ENCODE data around the gene NFATC2. TPM values are rescaled to one million over a fixed set of nuclear protein-coding genes. Genes with fewer than 3 reads are reported as not detected.

The NFATC2 gene
- total RNA-seq, 4 donors from 2014 or later = 4.4 to 38.0 (median 13.6) TPM

DNA sequence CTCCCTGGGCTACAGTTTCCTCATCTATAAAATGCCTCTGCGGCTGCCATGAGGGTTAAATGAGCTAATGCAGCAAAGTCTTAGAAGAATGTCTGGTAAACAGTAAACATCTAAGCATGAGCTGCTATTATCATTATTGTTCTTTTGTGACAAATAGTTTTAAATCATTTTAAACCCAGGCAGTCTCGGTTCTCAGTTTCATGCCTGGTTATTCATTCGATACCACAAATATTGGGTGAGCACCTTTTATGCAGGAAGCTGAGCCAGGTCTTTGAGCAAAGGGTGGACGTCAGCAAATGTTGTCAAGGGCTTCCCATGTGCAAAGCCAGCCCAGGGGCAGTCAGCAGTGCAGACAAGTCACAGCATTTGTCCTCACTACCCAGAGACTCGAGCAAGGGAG, 128.7 kb downstream of the NFATC2 start:
- Histone ChIP-seq H3K36me3 (peaks cover 0 to 5% (median 0%) of the 10 kb centered on the region in 3 donors), H3K27ac (peak overlapping the region in 3 of 4 donors; percentile 27 to 77 (median 62)), H3K4me1 (peaks cover 0 to 40% (median 19%) of the 10 kb centered on the region in 4 donors), H3K9me3 (no peaks in the 10 kb centered on the region), H3K27me3 (no peaks in the 10 kb centered on the region), H3K4me3 (no peak overlapping the region)
- no peak for DNase-seq
- no peak for TF ChIP-seq POLR2A (IDR thresholded peaks at IDR 0.05)
- TF ChIP-seq, protein P1, sequence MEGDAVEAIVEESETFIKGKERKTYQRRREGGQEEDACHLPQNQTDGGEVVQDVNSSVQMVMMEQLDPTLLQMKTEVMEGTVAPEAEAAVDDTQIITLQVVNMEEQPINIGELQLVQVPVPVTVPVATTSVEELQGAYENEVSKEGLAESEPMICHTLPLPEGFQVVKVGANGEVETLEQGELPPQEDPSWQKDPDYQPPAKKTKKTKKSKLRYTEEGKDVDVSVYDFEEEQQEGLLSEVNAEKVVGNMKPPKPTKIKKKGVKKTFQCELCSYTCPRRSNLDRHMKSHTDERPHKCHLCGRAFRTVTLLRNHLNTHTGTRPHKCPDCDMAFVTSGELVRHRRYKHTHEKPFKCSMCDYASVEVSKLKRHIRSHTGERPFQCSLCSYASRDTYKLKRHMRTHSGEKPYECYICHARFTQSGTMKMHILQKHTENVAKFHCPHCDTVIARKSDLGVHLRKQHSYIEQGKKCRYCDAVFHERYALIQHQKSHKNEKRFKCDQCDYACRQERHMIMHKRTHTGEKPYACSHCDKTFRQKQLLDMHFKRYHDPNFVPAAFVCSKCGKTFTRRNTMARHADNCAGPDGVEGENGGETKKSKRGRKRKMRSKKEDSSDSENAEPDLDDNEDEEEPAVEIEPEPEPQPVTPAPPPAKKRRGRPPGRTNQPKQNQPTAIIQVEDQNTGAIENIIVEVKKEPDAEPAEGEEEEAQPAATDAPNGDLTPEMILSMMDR (IDR thresholded peaks at IDR 0.05) = no peak

DNA sequence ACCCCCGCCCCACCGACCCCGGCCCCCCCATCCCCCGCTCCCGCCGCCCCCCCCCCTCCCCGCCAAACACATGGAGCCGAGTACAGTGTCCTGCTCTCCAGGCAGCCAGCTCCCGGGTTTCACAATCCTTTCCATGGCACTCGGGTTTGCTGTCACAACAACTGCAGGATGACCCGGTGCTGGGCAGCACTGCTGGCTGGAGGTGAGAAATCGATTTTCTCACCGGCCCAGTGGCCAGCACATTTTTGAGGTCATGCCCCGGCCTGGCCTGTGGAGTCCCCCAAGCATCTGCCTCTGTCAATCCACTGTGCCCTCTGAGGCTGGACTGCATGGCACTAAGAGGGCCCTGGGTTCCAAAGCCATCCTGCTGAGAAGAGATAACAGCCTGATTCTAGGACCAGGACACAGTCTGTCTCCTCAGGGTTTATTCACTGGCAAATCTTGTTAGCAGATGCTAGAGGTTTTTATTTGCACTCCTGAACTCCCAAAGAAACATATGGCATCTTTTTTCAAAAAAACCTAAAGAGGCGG, 129.5 kb downstream of the NFATC2 start:
- TF ChIP-seq POLR2A (IDR thresholded peaks at IDR 0.05) = no peak
- TF ChIP-seq, protein P1 (IDR thresholded peaks at IDR 0.05) = no peak
- no peak for DNase-seq
- Histone ChIP-seq H3K4me3 (no peak overlapping the region), H3K27me3 (no peaks in the 10 kb centered on the region), H3K9me3 (no peaks in the 10 kb centered on the region), H3K4me1 (peaks cover 0 to 40% (median 19%) of the 10 kb centered on the region in 4 donors), H3K36me3 (peaks cover 0 to 5% (median 0%) of the 10 kb centered on the region in 3 donors), H3K27ac (peak overlapping the region; percentile 27 to 77 (median 55))

DNA sequence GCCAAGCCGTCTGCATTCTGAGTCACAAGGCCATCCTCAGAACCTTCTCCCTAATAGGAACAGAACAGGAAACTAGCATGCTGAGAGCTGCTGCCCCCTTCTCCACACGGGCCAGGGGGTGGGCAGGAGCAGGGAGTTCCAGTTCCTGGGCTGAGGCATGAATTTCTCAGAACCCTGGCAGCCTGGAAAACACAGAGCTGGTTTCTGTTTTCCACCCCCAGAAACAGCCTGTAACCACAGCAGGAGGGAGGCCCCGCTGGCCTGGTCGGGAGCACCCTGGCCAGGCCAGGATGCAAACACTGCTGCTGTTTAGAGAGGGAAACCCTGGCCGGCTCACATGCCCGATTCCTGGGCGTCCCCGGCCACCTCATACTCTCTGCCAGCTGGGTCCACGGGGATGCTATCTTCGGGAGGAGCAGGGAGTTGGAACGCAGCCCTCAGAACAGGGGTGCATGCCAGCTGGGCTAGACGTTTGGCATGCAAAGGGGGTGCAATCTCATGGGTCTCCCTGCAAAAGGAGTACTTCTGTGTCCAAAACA, 130.1 kb downstream of the NFATC2 start:
- peaks cover 0 to 5% (median 0%) of the 10 kb centered on the region in 3 donors for H3K36me3 ChIP-seq
- peaks cover 0 to 40% (median 19%) of the 10 kb centered on the region in 4 donors for H3K4me1 ChIP-seq
- H3K4me3 ChIP-seq = no peak overlapping the region
- TF ChIP-seq, protein P1 (IDR thresholded peaks at IDR 0.05) = no peak
- TF ChIP-seq POLR2A (IDR thresholded peaks at IDR 0.05) = no peak
- DNase-seq = no peak
- H3K9me3 ChIP-seq = no peaks in the 10 kb centered on the region
- H3K27me3 ChIP-seq = no peaks in the 10 kb centered on the region
- H3K27ac ChIP-seq = peak overlapping the region; percentile 27 to 55 (median 40)

DNA sequence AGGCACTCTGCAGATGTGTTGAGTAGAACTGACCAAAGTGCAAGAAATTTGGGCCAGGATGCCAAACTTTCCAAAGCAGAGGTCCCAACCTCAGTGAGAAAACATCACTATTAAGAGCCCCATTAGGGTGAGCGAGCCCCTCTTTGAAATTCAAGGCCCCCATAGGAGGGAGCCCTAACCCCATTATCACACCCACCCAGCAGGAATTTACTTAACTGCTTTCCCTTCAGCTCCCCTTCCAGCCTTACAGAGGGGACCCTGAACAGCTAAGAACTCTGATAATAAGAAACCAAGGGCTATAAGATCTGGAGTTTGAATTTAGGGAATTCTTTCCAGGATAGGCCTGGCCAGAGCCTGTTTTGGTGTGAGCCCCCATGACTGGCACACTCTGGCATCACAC, 130.6 kb downstream of the NFATC2 start:
- Histone ChIP-seq H3K27me3 (no peaks in the 10 kb centered on the region), H3K4me3 (no peak overlapping the region), H3K27ac (peak overlapping the region; percentile 27 to 55 (median 40)), H3K9me3 (no peaks in the 10 kb centered on the region), H3K36me3 (peaks cover 0 to 5% (median 0%) of the 10 kb centered on the region in 3 donors), H3K4me1 (peaks cover 0 to 35% (median 18%) of the 10 kb centered on the region in 4 donors)
- TF ChIP-seq, protein P1 (IDR thresholded peaks at IDR 0.05) = no peak
- no peak for TF ChIP-seq POLR2A (IDR thresholded peaks at IDR 0.05)
- DNase-seq = no peak

DNA sequence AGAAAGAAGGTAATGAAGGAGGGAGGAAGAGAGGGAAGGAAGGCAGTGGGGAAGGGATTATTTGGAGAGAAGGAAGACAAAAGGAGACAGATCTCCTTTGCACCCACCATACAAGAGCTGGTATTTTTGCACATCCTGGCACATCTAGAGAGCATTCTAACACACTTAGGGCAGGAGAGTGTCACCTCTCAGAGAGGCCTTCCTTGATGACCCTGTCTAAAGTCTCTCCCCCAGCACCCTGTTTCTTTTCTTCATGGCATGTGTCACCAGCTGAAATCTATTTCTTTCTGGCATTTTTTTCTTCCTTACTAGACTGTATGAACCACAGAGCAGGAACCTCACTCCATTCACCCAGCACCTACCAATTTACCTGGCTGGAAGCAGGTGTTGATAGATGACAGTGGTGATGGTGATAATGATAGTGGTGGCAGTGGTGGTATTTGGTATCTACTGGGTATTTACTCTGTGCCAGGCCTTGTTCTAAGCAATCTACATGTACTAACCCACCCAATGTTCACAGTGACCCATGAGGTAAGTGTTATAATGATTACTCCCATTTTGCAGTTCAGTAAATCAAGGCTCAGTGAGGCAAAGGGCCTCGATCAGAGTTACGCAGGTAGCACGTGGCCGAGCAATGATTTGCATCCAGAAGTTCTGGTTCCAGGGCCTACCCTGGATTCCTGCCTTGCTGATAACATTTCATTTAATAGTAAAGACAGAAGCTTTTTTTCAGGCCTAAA, 131.8 kb downstream of the NFATC2 start:
- no peak for TF ChIP-seq POLR2A (IDR thresholded peaks at IDR 0.05)
- TF ChIP-seq, protein P1 (IDR thresholded peaks at IDR 0.05) = no peak
- no peaks in the 10 kb centered on the region for H3K27me3 ChIP-seq
- no peak for DNase-seq
- H3K9me3 ChIP-seq = no peaks in the 10 kb centered on the region
- H3K4me3 ChIP-seq = no peak overlapping the region
- peak overlapping the region in 1 of 4 donors; percentile 11 for H3K27ac ChIP-seq
- peaks cover 0 to 26% (median 14%) of the 10 kb centered on the region in 4 donors for H3K4me1 ChIP-seq
- H3K36me3 ChIP-seq = peaks cover 0 to 5% (median 0%) of the 10 kb centered on the region in 3 donors

All from Peyer's patch (tissue), 4 donors.